Measurements from ENCODE around the gene ANKIB1.

DNA sequence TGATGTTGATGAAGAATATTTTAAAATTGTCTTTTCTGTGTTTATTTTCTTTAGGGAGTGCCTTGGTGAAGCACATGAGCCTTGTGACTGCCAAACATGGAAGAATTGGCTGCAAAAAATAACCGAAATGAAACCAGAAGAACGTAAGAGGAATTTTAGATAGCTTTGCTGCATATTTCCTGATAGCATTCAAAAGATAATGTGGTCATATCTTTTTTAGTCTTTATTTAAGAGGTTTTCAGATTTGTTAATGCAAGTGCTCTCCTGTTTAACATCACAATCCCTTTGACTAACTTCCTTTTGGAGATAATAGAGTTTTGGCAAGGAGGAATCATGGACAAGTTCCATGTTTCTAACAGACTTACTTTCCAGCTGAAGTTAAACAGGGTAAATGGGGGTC is 116.4 kb downstream of the ANKIB1 start:
- TF ChIP-seq EZH2 (IDR thresholded peaks at IDR 0.05): no peak
- TF ChIP-seq FOXP2 (optimal IDR thresholded peaks at IDR 0.05; ENCODE audit: control extremely low read depth, extremely low read length, insufficient read depth): no peak
- no peak for TF ChIP-seq POLR2AphosphoS5 (IDR thresholded peaks at IDR 0.05; ENCODE audit: borderline replicate concordance, low read depth, low read length)

All from SK-N-MC (cell line).